BLaER1 treated with 17β-estradiol and CSF1 and Interleukin-3, amounts not matched to agents 10 nM and 100 nM (cell line): ENCODE data around the gene RAP1GDS1.

Source experiments
- H3K27ac ChIP-seq, 11 experiments: shearing (Covaris generic); formaldehyde crosslinking; 2 replicates each; pipeline ENCODE4 v1.8.1; 2022
- H3K27me3 ChIP-seq, 11 experiments: shearing (Covaris generic); formaldehyde crosslinking; 2 replicates each; pipeline ENCODE4 v1.8.1; 2022
- H3K36me3 ChIP-seq, 11 experiments: shearing (Covaris generic); formaldehyde crosslinking; 2 replicates each; pipeline ENCODE4 v1.8.1; 2022
- H3K4me1 ChIP-seq, 10 experiments: shearing (Covaris generic); formaldehyde crosslinking; 2 replicates each; pipeline ENCODE4 v1.8.1; 2022
- H3K4me2 ChIP-seq, 11 experiments: shearing (Covaris generic); formaldehyde crosslinking; 2 replicates each; pipeline ENCODE4 v1.8.1; 2022
- H3K4me3 ChIP-seq, 10 experiments: shearing (Covaris generic); formaldehyde crosslinking; 2 replicates each; pipeline ENCODE4 v1.8.1; 2022
- H3K9ac ChIP-seq, 11 experiments: shearing (Covaris generic); formaldehyde crosslinking; 2 replicates each; pipeline ENCODE4 v1.8.1; 2022
- H3K9me3 ChIP-seq, 11 experiments: shearing (Covaris generic); formaldehyde crosslinking; replicated peaks in 1 of 11; 2 replicates each; pipeline ENCODE4 v1.8.1; 2022
- H4K20me1 ChIP-seq, 11 experiments: shearing (Covaris generic); formaldehyde crosslinking; 2 replicates each; pipeline ENCODE4 v1.8.1; 2022
- Cebpa-rat ChIP-seq, 11 experiments: shearing (Covaris generic); IDR thresholded peaks; 2 replicates each; pipeline ENCODE4 v1.8.1; 2022

The RAP1GDS1 gene

DNA sequence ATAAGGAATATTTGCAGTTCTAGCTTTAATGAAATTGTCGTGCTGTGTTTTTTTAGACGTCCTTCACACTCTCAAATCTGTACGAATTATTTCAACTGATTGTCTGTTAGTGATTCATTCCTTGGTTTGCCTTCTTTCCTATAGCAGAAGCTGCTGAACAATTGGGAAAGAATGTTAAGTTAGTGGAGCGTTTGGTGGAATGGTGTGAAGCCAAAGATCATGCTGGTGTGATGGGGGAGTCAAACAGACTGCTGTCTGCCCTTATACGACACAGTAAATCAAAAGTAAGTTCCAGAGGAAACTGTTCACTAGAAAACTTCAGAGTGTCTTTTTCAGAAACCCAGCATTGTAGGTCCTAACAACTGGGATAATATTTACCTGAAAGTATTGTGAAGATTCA, 159.9 kb downstream of the RAP1GDS1 start:
- no peaks in the 10 kb centered on the region for H3K4me1 ChIP-seq
- no peak overlapping the region for H3K27ac ChIP-seq
- no peak for TF ChIP-seq Cebpa-rat (IDR thresholded peaks at IDR 0.05)
- H3K36me3 ChIP-seq, result peaks cover 71 to 100% (median 90%) of the 10 kb centered on the region in 11 experiments
- H3K9me3 ChIP-seq, result peaks cover 13 to 34% (median 28%) of the 10 kb centered on the region in 11 experiments; a peak in 18 of 22 replicates
- H3K4me2 ChIP-seq, result no peak overlapping the region
- H3K27me3 ChIP-seq, result no peaks in the 10 kb centered on the region
- H3K9ac ChIP-seq, result no peak overlapping the region
- no peaks in the 10 kb centered on the region for H4K20me1 ChIP-seq
- no peak overlapping the region for H3K4me3 ChIP-seq

DNA sequence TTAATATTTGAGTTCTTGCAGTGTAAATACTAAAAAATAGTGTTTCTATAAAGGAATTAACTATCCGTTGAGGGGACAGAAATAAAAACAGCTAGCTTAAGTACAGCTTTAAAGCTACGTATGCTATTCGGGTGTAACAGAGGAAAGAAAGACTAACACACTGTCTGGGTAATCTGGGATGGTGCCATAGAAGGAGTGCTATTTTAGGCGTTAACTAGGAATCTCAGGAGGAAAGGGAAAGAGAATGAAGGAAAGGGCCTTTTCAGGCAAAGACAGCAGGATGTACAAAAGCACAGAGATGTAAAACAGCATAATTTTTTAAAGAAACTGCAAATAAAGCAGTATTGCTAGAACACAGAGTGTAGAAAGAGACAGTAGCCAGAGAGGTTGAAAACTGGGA, 161.8 kb downstream of the RAP1GDS1 start:
- peaks cover 59 to 89% (median 73%) of the 10 kb centered on the region in 11 experiments for H3K36me3 ChIP-seq
- no peak for TF ChIP-seq Cebpa-rat (IDR thresholded peaks at IDR 0.05)

DNA sequence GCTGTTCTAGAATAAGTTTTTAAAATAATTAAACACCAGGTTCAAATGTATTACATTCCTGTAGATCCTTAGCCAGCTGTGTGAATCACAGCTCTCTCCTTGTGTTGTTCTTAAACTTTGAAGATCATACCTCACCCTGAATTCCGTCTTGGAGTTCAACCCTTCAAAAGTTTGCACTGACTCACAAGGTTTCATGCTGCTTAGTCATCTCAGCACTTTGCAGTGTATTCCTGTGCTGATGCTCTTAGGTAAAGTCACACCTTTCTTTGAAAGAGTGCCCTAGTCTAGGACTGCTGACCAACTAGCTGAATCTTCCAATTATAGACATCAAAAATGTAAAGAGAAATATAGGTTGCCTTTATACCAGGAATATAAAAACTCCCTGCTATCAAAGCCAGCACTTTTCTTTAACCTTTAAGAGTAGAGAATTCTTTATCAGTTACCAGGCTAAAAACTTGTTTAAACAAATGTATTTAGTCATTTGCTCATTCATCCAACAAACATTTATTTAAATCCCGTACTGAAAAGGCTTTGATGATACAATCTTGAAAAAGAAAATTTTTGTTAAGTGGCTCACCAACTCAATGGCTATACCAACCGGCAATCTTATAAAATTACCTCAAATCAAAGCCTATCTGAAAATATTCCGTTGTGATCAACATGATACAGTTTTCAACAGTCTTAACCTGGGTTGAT, 169.7 kb downstream of the RAP1GDS1 start:
- TF ChIP-seq Cebpa-rat (IDR thresholded peaks at IDR 0.05), result no peak
- H3K27ac ChIP-seq, result no peak overlapping the region
- H3K9ac ChIP-seq, result no peak overlapping the region

More for the DNA sequence above, 161.8 kb downstream of the RAP1GDS1 start:
- Histone ChIP-seq H3K4me3 (no peak overlapping the region), H3K27me3 (no peaks in the 10 kb centered on the region), H3K4me2 (no peak overlapping the region), H3K9ac (no peak overlapping the region), H4K20me1 (no peaks in the 10 kb centered on the region), H3K9me3 (peaks cover 13 to 39% (median 28%) of the 10 kb centered on the region in 11 experiments; a peak in 18 of 22 replicates), H3K27ac (no peak overlapping the region), H3K4me1 (no peaks in the 10 kb centered on the region)

DNA sequence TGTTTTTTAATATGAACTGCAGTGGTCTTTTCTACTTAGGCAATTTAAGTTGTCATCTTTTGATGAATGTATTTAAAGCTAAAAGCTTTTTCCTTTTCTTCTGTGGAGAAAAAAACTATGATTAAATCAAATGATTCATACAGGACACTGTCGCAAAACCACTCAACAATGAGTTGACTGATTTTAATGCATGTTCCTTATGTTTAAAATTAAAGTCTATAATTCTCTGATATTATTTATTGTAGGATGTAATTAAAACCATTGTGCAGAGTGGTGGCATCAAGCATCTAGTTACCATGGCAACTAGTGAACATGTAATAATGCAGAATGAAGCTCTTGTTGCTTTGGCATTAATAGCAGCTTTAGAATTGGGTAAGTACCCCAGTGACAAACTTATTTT, 172.5 kb downstream of the RAP1GDS1 start:
- peaks cover 0 to 4% (median 0%) of the 10 kb centered on the region in 11 experiments; a peak in 1 of 22 replicates for H3K9me3 ChIP-seq
- no peaks in the 10 kb centered on the region for H3K27me3 ChIP-seq
- no peak overlapping the region for H3K4me3 ChIP-seq
- H3K27ac ChIP-seq, result no peak overlapping the region
- H3K4me2 ChIP-seq, result no peak overlapping the region
- no peak for TF ChIP-seq Cebpa-rat (IDR thresholded peaks at IDR 0.05)
- H3K36me3 ChIP-seq, result peaks cover 30 to 70% (median 43%) of the 10 kb centered on the region in 11 experiments
- H3K9ac ChIP-seq, result no peak overlapping the region
- no peaks in the 10 kb centered on the region for H4K20me1 ChIP-seq
- H3K4me1 ChIP-seq, result no peaks in the 10 kb centered on the region

More for the DNA sequence above, 169.7 kb downstream of the RAP1GDS1 start:
- Histone ChIP-seq H3K27me3 (no peaks in the 10 kb centered on the region), H3K36me3 (peaks cover 17 to 47% (median 26%) of the 10 kb centered on the region in 11 experiments), H4K20me1 (no peaks in the 10 kb centered on the region), H3K4me1 (no peaks in the 10 kb centered on the region), H3K4me3 (no peak overlapping the region), H3K9me3 (peaks cover 0 to 13% (median 0%) of the 10 kb centered on the region in 11 experiments; a peak in 5 of 22 replicates), H3K4me2 (no peak overlapping the region)

DNA sequence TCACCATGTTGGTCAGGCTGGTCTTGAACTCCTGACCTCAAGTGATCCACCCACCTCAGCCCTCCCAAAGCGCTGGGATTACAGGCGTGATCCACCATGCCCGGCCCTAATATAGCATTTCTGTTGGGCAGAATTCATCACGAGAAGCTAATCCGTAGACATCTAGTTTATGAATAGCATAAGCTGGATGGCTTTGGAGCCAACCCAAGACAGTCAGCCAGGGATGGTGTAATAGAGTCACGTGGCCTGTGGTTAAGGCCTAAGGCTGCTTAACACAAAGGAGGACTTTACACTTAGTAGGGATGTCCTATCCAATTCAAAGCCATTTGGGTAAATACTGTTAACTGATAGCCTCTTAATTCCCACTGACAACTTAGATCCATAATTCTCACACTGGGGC, 173.6 kb downstream of the RAP1GDS1 start:
- Histone ChIP-seq H3K36me3 (peaks cover 30 to 80% (median 47%) of the 10 kb centered on the region in 11 experiments), H4K20me1 (no peaks in the 10 kb centered on the region), H3K27me3 (no peaks in the 10 kb centered on the region), H3K9me3 (peaks cover 0 to 4% (median 0%) of the 10 kb centered on the region in 11 experiments; a peak in 1 of 22 replicates), H3K9ac (no peak overlapping the region), H3K4me3 (no peak overlapping the region), H3K4me1 (no peaks in the 10 kb centered on the region), H3K27ac (no peak overlapping the region), H3K4me2 (no peak overlapping the region)
- no peak for TF ChIP-seq Cebpa-rat (IDR thresholded peaks at IDR 0.05)

DNA sequence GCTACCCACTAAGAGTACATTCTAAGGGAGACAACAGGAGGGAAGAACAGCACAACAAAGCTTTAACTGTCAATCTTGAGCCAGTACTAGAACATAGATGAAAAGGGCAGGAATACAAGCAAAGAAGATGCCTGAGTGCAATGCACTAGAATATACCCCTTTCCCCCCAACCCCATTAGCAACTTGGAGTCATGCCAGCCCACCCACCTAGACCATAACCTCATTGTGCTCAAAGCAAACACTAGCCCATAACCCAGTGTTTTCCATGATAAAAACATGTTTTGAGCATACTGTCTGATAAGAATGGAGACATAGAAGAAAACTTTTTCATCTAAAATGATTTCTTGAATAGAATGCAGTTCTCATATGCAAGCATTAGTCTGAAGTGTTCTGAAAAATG, 183.2 kb downstream of the RAP1GDS1 start:
- Histone ChIP-seq H3K27ac (no peak overlapping the region), H3K4me2 (no peak overlapping the region), H3K36me3 (peaks cover 38 to 59% (median 53%) of the 10 kb centered on the region in 11 experiments), H3K27me3 (no peaks in the 10 kb centered on the region), H4K20me1 (no peaks in the 10 kb centered on the region), H3K4me1 (peaks cover 34 to 42% (median 40%) of the 10 kb centered on the region in 10 experiments), H3K9ac (no peak overlapping the region), H3K9me3 (no peaks in the 10 kb centered on the region), H3K4me3 (no peak overlapping the region)
- no peak for TF ChIP-seq Cebpa-rat (IDR thresholded peaks at IDR 0.05)

DNA sequence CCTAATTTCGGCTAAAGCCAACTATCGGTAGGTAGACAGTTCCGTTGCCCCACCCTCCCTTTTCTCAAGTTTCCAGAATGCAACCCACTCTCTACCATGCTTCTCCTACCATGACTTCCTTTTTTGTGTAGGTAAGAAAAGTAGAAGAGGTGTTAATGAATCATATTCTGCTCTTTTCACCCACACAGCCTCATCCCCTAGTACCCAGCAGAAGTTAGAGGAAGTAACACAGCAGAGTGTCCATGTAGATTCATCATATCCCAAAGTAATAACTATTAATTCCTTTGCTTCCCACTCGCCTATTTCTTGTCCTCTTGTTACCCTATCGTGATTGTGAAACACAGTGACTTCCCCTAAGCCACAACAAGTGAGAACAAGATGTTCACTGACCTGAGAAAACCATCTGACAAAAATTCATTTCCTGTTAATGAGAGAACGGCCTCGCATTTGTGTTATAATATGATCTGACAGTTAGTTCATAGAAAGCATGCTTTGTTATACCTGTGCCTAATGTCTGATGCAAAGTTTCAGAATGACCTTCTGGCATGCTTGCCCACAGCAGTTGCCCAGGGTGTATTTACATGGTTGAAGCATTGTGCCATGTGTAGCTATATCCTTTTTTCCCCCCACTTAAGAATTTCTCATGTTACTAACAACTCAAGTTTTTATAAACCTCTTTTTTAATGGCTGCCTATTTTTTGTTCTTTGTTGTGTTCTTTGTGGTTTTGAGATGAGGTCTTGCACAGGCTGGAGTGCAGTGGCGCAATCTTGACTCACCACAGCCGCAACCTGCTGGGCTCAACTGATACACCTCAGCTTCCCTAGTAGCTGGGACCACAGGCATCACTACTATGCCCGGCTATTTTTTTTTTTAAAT, 185.6 kb downstream of the RAP1GDS1 start:
- H3K27ac ChIP-seq, result peak overlapping the region in 9 of 11 experiments; percentile 20 to 73 (median 70); a peak in 17 of 22 replicates
- H3K4me3 ChIP-seq, result peak overlapping the region in 5 of 10 experiments; percentile 0 to 39 (median 4); a peak in 3 of 20 replicates
- peaks cover 24 to 38% (median 31%) of the 10 kb centered on the region in 11 experiments for H3K36me3 ChIP-seq
- peaks cover 34 to 52% (median 43%) of the 10 kb centered on the region in 10 experiments for H3K4me1 ChIP-seq
- H3K9ac ChIP-seq, result peak overlapping the region in 8 of 11 experiments; percentile 2 to 52 (median 42); a peak in 11 of 22 replicates
- peaks cover 0 to 4% (median 0%) of the 10 kb centered on the region in 11 experiments; a peak in 3 of 22 replicates for H3K9me3 ChIP-seq
- H3K27me3 ChIP-seq, result no peaks in the 10 kb centered on the region
- TF ChIP-seq Cebpa-rat (IDR thresholded peaks at IDR 0.05), result peak in 2 of 11 experiments; percentile 41 to 51; a peak in 1 of 22 replicates
- H4K20me1 ChIP-seq, result no peaks in the 10 kb centered on the region
- H3K4me2 ChIP-seq, result peak overlapping the region; percentile 69 to 92 (median 85)

DNA sequence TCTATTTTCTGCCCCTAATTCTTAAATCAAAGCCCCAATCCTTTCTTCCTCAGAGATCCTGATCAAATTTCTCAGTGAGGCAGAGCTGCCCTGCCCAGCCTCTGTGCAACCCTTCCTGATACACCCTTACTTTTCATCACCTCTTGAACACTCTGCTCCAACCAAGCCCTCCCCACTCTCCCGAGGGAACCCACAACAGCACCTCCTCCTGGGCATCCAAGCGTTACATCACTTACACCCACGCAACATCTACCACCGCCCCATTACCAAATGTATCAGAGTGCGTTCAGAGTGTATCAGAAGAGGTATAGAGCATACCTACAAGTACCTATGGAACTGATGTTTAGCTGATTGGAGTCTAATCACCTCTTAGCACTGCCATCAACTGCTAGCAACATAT, 186.5 kb downstream of the RAP1GDS1 start:
- Histone ChIP-seq H3K36me3 (peaks cover 14 to 29% (median 22%) of the 10 kb centered on the region in 11 experiments), H3K27me3 (no peaks in the 10 kb centered on the region), H3K9ac (peak overlapping the region in 2 of 11 experiments; percentile 51 to 52; a peak in 4 of 22 replicates), H3K4me2 (peak overlapping the region; percentile 69 to 92 (median 85)), H3K27ac (peak overlapping the region in 8 of 11 experiments; percentile 44 to 73 (median 70); a peak in 14 of 22 replicates), H3K4me3 (peak overlapping the region in 2 of 10 experiments; percentile 2 to 5; a peak in 1 of 20 replicates), H3K9me3 (peaks cover 5 to 13% (median 7%) of the 10 kb centered on the region in 11 experiments; a peak in 18 of 22 replicates), H3K4me1 (peaks cover 34 to 52% (median 43%) of the 10 kb centered on the region in 10 experiments), H4K20me1 (no peaks in the 10 kb centered on the region)
- no peak for TF ChIP-seq Cebpa-rat (IDR thresholded peaks at IDR 0.05)
